IPS-20b (cell line): ENCODE measurements around the gene PLD1.
"Not testable (repeated sequence)": the region's sequence is repeated elsewhere in the genome, so short reads cannot be mapped to it uniquely, and the experiment has no call there.

Source experiments
- H3K27ac ChIP-seq: one replicate; pipeline ENCODE4 v1.5.1; 2013; ENCODE audit warnings: low read length
- H3K27me3 ChIP-seq: 2 replicates; pipeline ENCODE4 v1.6.1; 2013; ENCODE audit warnings: mild to moderate bottlenecking, low read length, inconsistent platforms; ENCODE audit not compliant: insufficient read depth
- H3K36me3 ChIP-seq: 2 replicates; pipeline ENCODE4 v1.6.1; 2013; ENCODE audit warnings: low read depth, mild to moderate bottlenecking, inconsistent platforms, low read length, moderate library complexity; ENCODE audit not compliant: insufficient read depth
- H3K4me1 ChIP-seq: 2 replicates; pipeline ENCODE4 v1.6.1; 2013; ENCODE audit warnings: mild to moderate bottlenecking, control low read depth, inconsistent platforms, low read length, moderate library complexity; ENCODE audit not compliant: insufficient read depth
- H3K4me3 ChIP-seq: 2 replicates; pipeline ENCODE4 v1.5.1; 2013; ENCODE audit warnings: mild to moderate bottlenecking, low read length, inconsistent platforms
- H3K9ac ChIP-seq: 2 replicates; pipeline ENCODE4 v1.6.1; 2013; ENCODE audit warnings: low read depth, mild to moderate bottlenecking, inconsistent platforms, low read length, moderate library complexity
- H3K9me3 ChIP-seq: 2 replicates; pipeline ENCODE4 v1.6.1; 2013; ENCODE audit warnings: mild to moderate bottlenecking, low read depth, low read length, inconsistent platforms; ENCODE audit not compliant: insufficient read depth

PLD1 gene

DNA sequence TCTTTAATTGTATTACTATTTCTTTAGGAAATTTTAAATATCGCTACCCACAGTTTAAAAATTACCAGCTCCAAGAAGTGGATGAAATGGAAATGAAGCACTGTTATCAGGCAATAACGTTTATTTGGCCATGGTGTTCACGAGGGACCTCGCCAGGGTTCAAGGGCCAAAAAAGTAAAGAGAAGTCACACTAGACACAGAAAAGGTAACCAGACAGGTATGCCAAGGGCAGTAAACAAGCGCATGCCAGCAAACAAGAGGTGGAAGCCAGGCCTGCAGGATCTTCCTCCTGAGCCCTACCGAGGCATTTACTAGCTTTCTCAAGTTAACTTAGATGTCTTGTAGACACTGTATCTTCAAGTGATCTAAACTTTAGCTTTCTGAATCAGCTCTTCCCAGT is 113.5 kb downstream of the PLD1 start:
- H3K36me3 ChIP-seq: no peaks in the 10 kb centered on the region
- no peak overlapping the region for H3K4me3 ChIP-seq
- no peaks in the 10 kb centered on the region for H3K27me3 ChIP-seq
- H3K9ac ChIP-seq: no peak overlapping the region
- H3K9me3 ChIP-seq: no peaks in the 10 kb centered on the region
- H3K4me1 ChIP-seq: no peaks in the 10 kb centered on the region
- H3K27ac ChIP-seq: no peak overlapping the region

DNA sequence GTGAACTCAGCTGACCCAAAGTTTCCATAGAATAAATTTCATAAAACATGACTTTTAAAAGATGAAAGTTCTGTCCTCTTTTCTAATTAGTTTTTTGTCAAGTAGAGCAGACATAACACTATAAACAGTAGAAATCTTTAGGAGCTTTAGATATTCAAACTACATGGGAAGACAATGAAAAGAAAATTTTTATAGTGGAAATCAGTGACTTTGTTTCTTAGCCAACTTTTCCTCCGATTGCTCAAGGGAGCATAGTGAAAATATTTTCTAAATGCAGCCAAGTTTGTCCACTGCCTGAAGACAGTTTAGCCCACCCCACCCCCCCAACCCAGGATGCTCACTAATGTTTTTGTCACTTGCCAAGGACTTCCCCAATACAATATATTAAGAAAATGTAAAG is 114.9 kb downstream of the PLD1 start:
- Histone ChIP-seq H3K9ac (no peak overlapping the region), H3K36me3 (no peaks in the 10 kb centered on the region), H3K9me3 (no peaks in the 10 kb centered on the region), H3K4me1 (no peaks in the 10 kb centered on the region), H3K27me3 (no peaks in the 10 kb centered on the region), H3K27ac (no peak overlapping the region), H3K4me3 (no peak overlapping the region)

DNA sequence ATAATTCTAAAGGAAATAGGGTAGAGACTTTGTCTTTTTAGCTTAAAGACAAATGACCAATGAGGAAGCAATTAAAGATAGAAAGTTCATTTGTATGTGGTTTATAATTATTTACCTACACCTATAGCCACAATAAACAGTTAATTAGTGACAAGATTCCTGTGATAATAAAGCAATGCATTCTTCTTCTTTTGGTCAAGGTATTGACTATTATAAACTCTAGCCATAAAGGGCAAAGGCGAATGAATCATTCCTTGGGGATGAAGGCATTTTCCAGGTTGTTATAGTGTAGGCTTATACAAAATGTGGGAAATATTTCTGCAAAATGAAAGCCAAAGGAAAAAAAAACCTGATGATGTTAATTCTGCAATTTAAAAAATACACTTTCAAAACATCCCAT is 115.4 kb downstream of the PLD1 start:
- Histone ChIP-seq H3K27ac (no peak overlapping the region), H3K9me3 (no peaks in the 10 kb centered on the region), H3K27me3 (no peaks in the 10 kb centered on the region), H3K4me1 (no peaks in the 10 kb centered on the region), H3K9ac (no peak overlapping the region), H3K36me3 (no peaks in the 10 kb centered on the region), H3K4me3 (no peak overlapping the region)

DNA sequence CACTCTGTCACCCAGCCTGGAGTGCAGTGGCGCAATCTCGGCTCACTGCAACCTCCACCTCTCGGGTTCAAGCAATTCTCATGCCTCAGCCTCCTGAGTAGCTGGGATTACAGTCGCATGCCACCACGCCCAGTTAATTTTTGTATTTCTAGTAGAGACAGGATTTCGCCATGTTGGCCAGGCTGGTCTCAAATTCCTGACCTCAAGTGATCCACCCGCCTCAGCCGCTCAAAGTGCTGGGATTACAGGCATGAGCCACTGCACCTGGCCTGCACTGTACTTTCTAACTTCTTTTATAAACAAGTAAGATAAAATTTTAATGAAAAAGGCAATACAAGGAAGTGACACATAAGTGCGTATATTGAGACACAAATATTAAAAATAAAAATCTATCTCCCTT is 117.7 kb downstream of the PLD1 start:
- not testable (repeated sequence) for H3K9me3 ChIP-seq, H3K4me3 ChIP-seq, H3K9ac ChIP-seq, H3K36me3 ChIP-seq, H3K27me3 ChIP-seq, H3K27ac ChIP-seq, H3K4me1 ChIP-seq

DNA sequence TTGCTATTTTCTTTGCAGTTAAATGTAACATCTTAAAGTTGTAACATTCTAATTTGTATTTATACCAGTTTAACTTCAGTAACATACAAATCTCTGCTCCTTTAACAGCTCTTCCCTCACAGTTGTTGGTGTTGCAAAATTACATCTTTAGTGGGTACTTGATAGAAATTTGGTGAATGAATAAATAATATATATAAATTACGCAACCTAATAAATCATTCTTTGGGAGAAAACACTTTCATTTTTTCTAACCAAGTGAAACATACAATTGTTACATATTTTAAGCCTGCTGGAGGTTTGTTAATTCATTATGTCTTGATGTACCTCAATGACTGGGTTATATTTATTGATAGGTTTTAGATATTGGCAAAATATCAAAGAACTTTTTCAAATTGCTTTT is 118.8 kb downstream of the PLD1 start:
- H3K27me3 ChIP-seq: no peaks in the 10 kb centered on the region
- no peak overlapping the region for H3K9ac ChIP-seq
- H3K4me1 ChIP-seq: no peaks in the 10 kb centered on the region
- no peaks in the 10 kb centered on the region for H3K36me3 ChIP-seq
- H3K9me3 ChIP-seq: no peaks in the 10 kb centered on the region
- H3K27ac ChIP-seq: no peak overlapping the region
- H3K4me3 ChIP-seq: no peak overlapping the region

DNA sequence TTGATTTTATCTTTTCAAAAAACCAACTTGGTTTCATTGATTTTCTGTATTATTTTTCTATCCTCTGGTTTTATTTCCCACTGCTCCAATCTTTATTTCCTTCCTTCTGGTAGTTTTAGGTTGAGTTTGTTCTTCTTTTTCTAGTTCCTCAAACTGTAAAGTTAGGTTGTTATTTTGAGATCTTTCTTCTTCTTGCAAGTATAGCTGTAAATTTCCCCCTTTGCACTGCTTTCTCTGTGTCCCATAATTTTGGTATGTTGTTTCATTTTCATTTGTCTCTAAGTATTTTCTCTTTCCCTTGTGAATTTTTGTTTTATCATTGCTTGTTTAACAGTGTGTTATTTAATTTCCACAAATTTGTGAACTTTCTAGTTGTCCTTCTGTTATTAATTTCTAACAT is 120.0 kb downstream of the PLD1 start:
- Histone ChIP-seq H3K36me3 (no peaks in the 10 kb centered on the region), H3K27ac (no peak overlapping the region), H3K4me1 (no peaks in the 10 kb centered on the region), H3K4me3 (no peak overlapping the region), H3K9me3 (no peaks in the 10 kb centered on the region), H3K27me3 (no peaks in the 10 kb centered on the region), H3K9ac (no peak overlapping the region)

DNA sequence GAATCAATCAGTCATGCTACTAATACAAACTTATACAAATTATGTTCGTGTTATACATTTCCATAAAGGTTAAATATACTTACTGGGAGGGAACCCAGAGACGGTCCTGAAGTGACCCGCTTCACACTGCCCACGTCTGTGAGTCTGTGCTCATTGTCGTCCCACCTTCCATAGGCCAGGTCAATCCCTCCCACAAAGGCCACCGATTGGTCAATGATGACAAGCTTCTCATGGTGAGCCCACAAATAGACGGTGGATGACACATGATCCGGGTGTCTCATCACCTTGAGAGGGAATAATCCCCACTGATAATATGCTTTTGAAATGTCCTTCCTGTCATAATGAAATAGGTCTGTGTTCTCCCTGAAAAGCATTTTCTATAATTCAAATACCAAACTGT is 121.7 kb downstream of the PLD1 start:
- Histone ChIP-seq H3K36me3 (no peaks in the 10 kb centered on the region), H3K27ac (no peak overlapping the region), H3K9ac (no peak overlapping the region), H3K9me3 (no peaks in the 10 kb centered on the region), H3K27me3 (no peaks in the 10 kb centered on the region), H3K4me1 (no peaks in the 10 kb centered on the region), H3K4me3 (no peak overlapping the region)

DNA sequence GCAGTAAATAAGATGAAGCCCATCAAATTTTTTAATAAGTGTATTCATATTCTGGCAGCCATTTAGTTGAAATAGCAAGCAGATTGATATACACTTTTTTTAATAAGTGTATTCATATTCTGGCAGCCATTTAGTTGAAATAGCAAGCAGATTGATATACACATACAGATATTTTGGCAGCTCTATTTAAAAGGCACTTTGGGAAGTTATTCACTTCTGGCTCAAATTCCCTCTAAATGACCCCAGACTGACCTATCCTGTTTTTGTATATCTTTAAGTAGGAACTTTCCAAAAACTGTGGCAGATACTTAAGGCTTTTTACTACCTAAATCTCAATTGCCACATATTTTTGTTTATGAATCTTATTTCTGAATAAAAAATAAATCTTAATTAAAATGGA is 122.3 kb downstream of the PLD1 start:
- no peaks in the 10 kb centered on the region for H3K27me3 ChIP-seq
- no peaks in the 10 kb centered on the region for H3K4me1 ChIP-seq
- no peak overlapping the region for H3K9ac ChIP-seq
- no peak overlapping the region for H3K4me3 ChIP-seq
- no peak overlapping the region for H3K27ac ChIP-seq
- no peaks in the 10 kb centered on the region for H3K36me3 ChIP-seq
- H3K9me3 ChIP-seq: no peaks in the 10 kb centered on the region

DNA sequence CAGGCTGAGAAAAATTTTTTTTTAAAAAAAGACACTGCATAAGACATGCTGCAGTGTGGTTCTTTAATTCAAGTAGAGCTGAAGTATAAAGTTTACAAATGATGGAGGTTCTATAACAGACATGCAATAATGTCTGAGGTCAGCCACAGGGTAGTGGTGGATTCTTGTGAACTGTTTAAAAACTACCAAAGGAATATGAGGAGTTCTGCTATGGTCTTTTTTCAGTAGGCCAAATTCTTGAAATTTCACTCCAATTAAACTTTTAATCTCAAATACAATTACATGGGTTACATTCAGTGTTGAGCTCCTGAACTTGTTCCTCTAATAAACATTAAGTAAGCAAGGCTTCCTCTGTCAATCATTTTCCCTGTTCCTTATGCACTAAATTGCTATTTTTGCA is 122.7 kb downstream of the PLD1 start:
- no peaks in the 10 kb centered on the region for H3K36me3 ChIP-seq
- no peak overlapping the region for H3K9ac ChIP-seq
- no peaks in the 10 kb centered on the region for H3K9me3 ChIP-seq
- H3K27ac ChIP-seq: no peak overlapping the region
- no peaks in the 10 kb centered on the region for H3K27me3 ChIP-seq
- H3K4me3 ChIP-seq: no peak overlapping the region
- no peaks in the 10 kb centered on the region for H3K4me1 ChIP-seq

DNA sequence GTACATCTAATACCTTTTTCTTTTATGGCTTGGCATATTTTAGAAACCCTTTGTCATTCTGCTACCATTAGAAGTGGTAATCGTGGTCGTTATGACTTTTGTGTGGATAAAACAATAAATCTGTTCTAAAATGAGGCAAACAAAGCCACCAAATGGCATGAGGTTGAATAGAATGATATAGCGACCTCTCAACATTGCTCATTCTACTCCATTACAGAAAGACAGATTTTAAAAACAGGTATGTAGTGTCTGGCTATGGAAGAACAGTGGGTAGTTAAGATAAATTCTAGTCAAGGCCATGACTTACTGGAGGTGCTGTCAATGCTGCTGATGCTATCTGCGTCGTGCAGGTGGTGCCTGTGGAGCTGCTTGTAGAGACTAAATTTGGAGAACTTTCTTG is 123.2 kb downstream of the PLD1 start:
- Histone ChIP-seq H3K9ac (no peak overlapping the region), H3K27ac (no peak overlapping the region), H3K9me3 (no peaks in the 10 kb centered on the region), H3K4me1 (no peaks in the 10 kb centered on the region), H3K27me3 (no peaks in the 10 kb centered on the region), H3K4me3 (no peak overlapping the region), H3K36me3 (no peaks in the 10 kb centered on the region)

DNA sequence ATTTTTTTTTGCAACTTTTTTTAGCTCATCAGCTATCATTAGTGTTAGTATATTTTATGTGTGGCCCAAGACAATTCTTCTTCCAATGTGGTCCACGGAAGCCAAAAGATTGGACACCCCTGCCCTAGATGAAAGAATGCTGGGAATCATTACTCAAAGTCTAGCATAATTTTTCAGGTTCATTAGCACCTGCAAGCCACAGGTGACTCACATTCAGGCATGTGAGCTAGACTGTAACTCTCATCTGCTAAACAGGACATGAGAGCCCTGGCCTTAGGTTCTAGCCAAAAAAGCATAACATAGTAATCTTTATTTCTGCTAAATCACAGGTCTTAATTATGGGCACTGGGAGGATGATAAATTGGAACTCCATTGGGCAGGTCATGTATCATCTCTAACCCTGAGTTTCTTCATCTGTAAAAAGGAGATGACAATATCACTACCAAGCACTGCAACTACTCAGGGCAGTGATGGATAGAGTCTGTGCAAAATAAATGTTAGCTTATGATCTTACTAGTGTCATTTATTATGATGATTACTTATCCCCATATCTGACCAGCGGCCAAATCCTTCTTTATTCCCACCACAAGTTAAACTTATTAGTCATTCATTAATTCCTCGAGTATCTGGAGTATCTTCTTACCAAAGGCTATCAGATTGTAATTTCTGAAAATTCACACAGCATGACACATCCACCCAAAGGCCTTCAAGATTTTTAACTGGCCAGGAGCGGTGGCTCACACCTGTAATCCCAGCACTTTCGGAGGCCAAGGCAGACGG is 125.0 kb downstream of the PLD1 start:
- H3K27me3 ChIP-seq: no peaks in the 10 kb centered on the region
- H3K27ac ChIP-seq: no peak overlapping the region
- H3K36me3 ChIP-seq: no peaks in the 10 kb centered on the region
- H3K4me3 ChIP-seq: no peak overlapping the region
- no peaks in the 10 kb centered on the region for H3K9me3 ChIP-seq
- no peak overlapping the region for H3K9ac ChIP-seq
- no peaks in the 10 kb centered on the region for H3K4me1 ChIP-seq

DNA sequence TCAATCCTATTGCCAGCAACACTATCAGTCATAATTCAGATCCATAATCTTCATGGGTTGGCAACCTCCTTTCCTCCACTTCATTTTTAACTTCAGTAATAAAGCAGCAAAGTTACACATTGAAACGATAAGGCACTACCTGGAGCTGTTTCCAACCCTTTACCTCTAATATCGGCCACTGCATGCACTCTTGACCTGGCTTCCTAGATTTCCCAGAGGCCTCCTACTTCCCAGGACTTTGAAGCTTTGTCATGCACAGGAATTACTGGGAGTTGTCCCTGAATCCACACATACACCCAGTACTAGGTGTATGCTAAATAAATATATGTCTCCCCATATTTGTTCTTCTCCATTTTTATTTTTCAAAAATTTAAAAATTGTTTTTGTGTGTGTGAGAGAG is 126.1 kb downstream of the PLD1 start:
- Histone ChIP-seq H3K27ac (no peak overlapping the region), H3K9ac (no peak overlapping the region), H3K36me3 (no peaks in the 10 kb centered on the region), H3K9me3 (no peaks in the 10 kb centered on the region), H3K27me3 (no peaks in the 10 kb centered on the region), H3K4me3 (no peak overlapping the region), H3K4me1 (no peaks in the 10 kb centered on the region)
